PC-3 (cell line): ENCODE measurements around the gene TBC1D30. TPM values are rescaled to one million over a fixed set of nuclear protein-coding genes. Genes with fewer than 3 reads are reported as not detected.

Source experiments
- ATAC-seq: fragments of 200-7000 bp; cut with Tn5 transposase; 2 replicates; pipeline ENCODE4 v1.9.1; 2020; ENCODE audit warnings: mild to moderate bottlenecking, moderate library complexity
- BruUV-seq: library from RNA; stranded (reverse); fragments of 400-500 nt; replicated peaks from 2 replicates; lab custom pipeline; 2021; lab: Mats Ljungman, UMichigan
- CTCF ChIA-PET: fragments of 300-600 bp; sonication (Branson Sonifier 250); formaldehyde crosslinking; loops from one replicate; lab custom pipeline; 2022; ENCODE audit warnings: antibody characterized with exemption; lab: Charles Lee
- POLR2A ChIA-PET: fragments of 300-600 bp; sonication (Branson Sonifier 250); formaldehyde crosslinking; loops from one replicate; lab custom pipeline; 2022; ENCODE audit warnings: antibody characterized with exemption; ENCODE audit not compliant: unreplicated experiment; lab: Charles Lee
- DNase-seq: peaks from one replicate; pipeline ENCODE4 v3.0.0-alpha.2; 2015
- H2AFZ ChIP-seq: fragments of 300-600 bp; sonication (generic); 2 replicates; pipeline ENCODE4 v1.6.0; 2016; ENCODE audit warnings: antibody characterized with exemption, low read length
- H3F3A ChIP-seq: fragments of 300-600 bp; sonication (generic); one replicate; pipeline ENCODE4 v1.6.0; 2017; ENCODE audit warnings: antibody characterized with exemption, low read length, control low read depth, mild to moderate bottlenecking; ENCODE audit not compliant: unreplicated experiment
- H3K27ac ChIP-seq: fragments of 300-600 bp; sonication (generic); 2 replicates; pipeline ENCODE4 v1.5.1; 2016; ENCODE audit warnings: mild to moderate bottlenecking, low read length
- H3K27me3 ChIP-seq: fragments of 300-600 bp; sonication (generic); 2 replicates; pipeline ENCODE4 v1.6.1; 2016; ENCODE audit warnings: low read length, mixed read lengths
- H3K36me3 ChIP-seq: fragments of 300-600 bp; sonication (generic); 2 replicates; pipeline ENCODE4 v1.6.1; 2016; ENCODE audit warnings: low read depth, mixed run types, low read length, mixed read lengths
- H3K4me1 ChIP-seq: fragments of 300-600 bp; sonication (generic); 2 replicates; pipeline ENCODE4 v1.5.1; 2016; ENCODE audit warnings: low read length; ENCODE audit not compliant: insufficient read depth
- H3K4me2 ChIP-seq: fragments of 300-600 bp; sonication (generic); 2 replicates; pipeline ENCODE4 v1.6.0; 2016; ENCODE audit warnings: low read length
- H3K4me3 ChIP-seq: fragments of 300-600 bp; sonication (generic); 2 replicates; pipeline ENCODE4 v1.5.1; 2016; ENCODE audit warnings: mild to moderate bottlenecking, low read length, mixed read lengths
- H3K79me2 ChIP-seq: fragments of 300-600 bp; sonication (generic); 2 replicates; pipeline ENCODE4 v1.6.1; 2017; ENCODE audit warnings: low read length, mixed read lengths
- H3K9ac ChIP-seq: fragments of 300-600 bp; sonication (generic); 2 replicates; pipeline ENCODE4 v1.6.0; 2016; ENCODE audit warnings: mild to moderate bottlenecking, low read length
- H3K9me2 ChIP-seq: fragments of 300-600 bp; sonication (generic); replicated peaks from 2 replicates; pipeline ENCODE4 v1.6.1; 2016; ENCODE audit warnings: mixed run types, low read length, mixed read lengths
- H3K9me3 ChIP-seq: fragments of 300-600 bp; sonication (generic); 2 replicates; pipeline ENCODE4 v1.6.1; 2016; ENCODE audit warnings: low read length, mixed read lengths
- H4K20me1 ChIP-seq: fragments of 300-600 bp; sonication (generic); 2 replicates; pipeline ENCODE4 v1.6.1; 2016; ENCODE audit warnings: low read length, mixed read lengths
- EZH2 ChIP-seq: fragments of 300-600 bp; sonication (generic); IDR thresholded peaks from one replicate; pipeline ENCODE4 v1.6.1; 2017; ENCODE audit warnings: antibody characterized with exemption, mild to moderate bottlenecking, low read length; ENCODE audit not compliant: unreplicated experiment
- EZH2phosphoT487 ChIP-seq: fragments of 300-600 bp; sonication (generic); IDR thresholded peaks from 2 replicates; pipeline ENCODE4 v1.6.1; 2018; ENCODE audit warnings: mild to moderate bottlenecking, antibody characterized with exemption, low read length, borderline replicate concordance
- intact Hi-C: fragments of 100-400 bp; cut with micrococcal nuclease; formaldehyde crosslinking; loops from 2 replicates; pipeline ENCODE4 v1.9.0; 2023
- total RNA-seq: library from RNA; depleted of rRNA; stranded (reverse); fragments of >200 nt; gene quantifications from 2 replicates; pipeline ENCODE4 v1.2.3, GENCODE V29; 2014
- TF ChIP-seq, protein P1 (sequence below): fragments of 300-600 bp; sonication (generic); conservative IDR thresholded peaks from 2 replicates; pipeline ENCODE4 v1.5.1; 2017; ENCODE audit warnings: antibody characterized with exemption, low read depth, mild to moderate bottlenecking, low read length

The TBC1D30 gene
- total RNA-seq, 1 experiment from 2014 or later = 16.8 TPM

DNA sequence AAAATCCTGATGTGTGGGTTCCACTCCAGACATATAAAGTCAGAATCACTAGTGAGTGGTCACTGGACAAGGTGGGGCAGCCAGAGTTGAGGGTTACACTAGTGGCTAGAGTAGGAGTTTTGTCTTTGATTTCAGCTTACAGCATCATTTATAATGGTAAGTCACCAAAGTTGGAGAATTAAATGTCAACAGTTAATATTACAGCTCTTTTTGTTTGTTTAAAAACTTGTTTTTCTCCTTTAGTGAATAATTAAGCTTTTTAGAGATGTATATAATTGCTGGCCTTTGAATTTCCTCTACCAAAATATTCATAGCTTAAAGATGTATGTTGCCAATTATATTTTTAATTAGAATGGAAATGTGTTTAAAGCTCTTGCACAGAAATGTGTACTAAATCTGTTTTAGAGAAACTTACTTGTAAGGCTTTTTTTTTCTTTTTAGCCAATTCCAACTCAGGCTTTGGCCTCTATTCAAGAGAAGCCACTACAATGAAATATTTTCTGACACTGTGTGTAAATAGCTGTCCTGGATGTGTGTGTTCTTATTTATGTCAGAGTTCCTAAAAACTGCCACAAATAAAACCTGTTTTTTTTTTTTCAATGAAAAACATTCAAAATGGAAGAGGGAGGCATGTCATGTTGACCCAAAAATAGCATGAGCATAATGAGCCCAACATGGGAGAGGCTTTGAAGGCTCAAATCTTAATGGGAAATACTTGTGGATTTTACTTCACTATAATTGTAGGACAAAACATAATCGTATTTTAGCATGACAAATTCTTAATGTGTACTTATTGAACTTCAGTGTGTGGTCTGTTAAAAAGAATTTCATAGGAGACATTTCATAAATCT lies 92.2 kb downstream of the TBC1D30 start:
- peak overlapping the region; percentile 41 for H3K4me2 ChIP-seq
- ATAC-seq (peak; percentile 24; the same call in 1 of the 2 replicates), DNase-seq (peak; percentile 49)
- peaks cover 31% of the 10 kb centered on the region for H3K4me1 ChIP-seq
- no peak overlapping the region for H3K27ac ChIP-seq
- H3K9me2 ChIP-seq = no peaks in the 10 kb centered on the region
- no peak overlapping the region for H2AFZ ChIP-seq
- intact Hi-C loops = no loop called here
- no peak overlapping the region for H3K4me3 ChIP-seq
- no peaks in the 10 kb centered on the region for H3K9me3 ChIP-seq
- H3K79me2 ChIP-seq = no peaks in the 10 kb centered on the region
- TF ChIP-seq EZH2 = no peak
- no peak for TF ChIP-seq EZH2phosphoT487
- TF ChIP-seq, protein P1, sequence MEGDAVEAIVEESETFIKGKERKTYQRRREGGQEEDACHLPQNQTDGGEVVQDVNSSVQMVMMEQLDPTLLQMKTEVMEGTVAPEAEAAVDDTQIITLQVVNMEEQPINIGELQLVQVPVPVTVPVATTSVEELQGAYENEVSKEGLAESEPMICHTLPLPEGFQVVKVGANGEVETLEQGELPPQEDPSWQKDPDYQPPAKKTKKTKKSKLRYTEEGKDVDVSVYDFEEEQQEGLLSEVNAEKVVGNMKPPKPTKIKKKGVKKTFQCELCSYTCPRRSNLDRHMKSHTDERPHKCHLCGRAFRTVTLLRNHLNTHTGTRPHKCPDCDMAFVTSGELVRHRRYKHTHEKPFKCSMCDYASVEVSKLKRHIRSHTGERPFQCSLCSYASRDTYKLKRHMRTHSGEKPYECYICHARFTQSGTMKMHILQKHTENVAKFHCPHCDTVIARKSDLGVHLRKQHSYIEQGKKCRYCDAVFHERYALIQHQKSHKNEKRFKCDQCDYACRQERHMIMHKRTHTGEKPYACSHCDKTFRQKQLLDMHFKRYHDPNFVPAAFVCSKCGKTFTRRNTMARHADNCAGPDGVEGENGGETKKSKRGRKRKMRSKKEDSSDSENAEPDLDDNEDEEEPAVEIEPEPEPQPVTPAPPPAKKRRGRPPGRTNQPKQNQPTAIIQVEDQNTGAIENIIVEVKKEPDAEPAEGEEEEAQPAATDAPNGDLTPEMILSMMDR = no peak
- H4K20me1 ChIP-seq = no peaks in the 10 kb centered on the region
- H3F3A ChIP-seq = no peaks in the 10 kb centered on the region
- ChIA-PET CTCF (no interaction called here), POLR2A (no interaction called here)
- H3K36me3 ChIP-seq = no peaks in the 10 kb centered on the region
- no peaks in the 10 kb centered on the region for H3K27me3 ChIP-seq
- no peak overlapping the region for H3K9ac ChIP-seq
- no TSS peak for BruUV-seq

DNA sequence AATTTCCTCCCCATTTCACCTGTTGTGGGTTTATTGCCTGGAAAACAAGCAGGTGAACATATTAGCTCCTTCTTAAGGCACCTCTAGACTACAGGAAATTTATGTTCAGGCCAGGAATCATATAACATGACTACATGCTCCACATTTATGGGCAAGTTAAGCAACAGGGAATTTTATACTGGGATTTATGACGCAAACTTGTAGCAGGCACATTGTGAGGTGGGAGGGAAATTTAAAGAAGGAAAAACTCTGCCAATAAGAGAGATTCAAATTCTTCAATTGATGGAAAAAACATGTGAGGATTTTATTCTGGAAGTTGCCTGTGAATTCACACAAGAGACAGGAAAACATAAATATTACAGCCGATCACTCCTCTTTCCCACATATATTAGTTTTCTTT lies 93.9 kb downstream of the TBC1D30 start:
- TF ChIP-seq EZH2 (no peak), EZH2phosphoT487 (no peak)
- TF ChIP-seq, protein P1 = no peak
- no peaks in the 10 kb centered on the region for H3F3A ChIP-seq
- no peak for DNase-seq
- H3K27ac ChIP-seq = no peak overlapping the region
- H2AFZ ChIP-seq = no peak overlapping the region
- H3K4me2 ChIP-seq = no peak overlapping the region
- POLR2A ChIA-PET = no interaction called here
- H3K79me2 ChIP-seq = no peaks in the 10 kb centered on the region
- H3K4me3 ChIP-seq = no peak overlapping the region
- no peaks in the 10 kb centered on the region for H3K9me3 ChIP-seq
- H3K36me3 ChIP-seq = no peaks in the 10 kb centered on the region
- BruUV-seq = no TSS peak
- peaks cover 17% of the 10 kb centered on the region for H3K4me1 ChIP-seq
- no peak overlapping the region for H3K9ac ChIP-seq
- ATAC-seq = no peak
- intact Hi-C loops = no loop called here
- CTCF ChIA-PET = no interaction called here
- no peaks in the 10 kb centered on the region for H4K20me1 ChIP-seq
- no peaks in the 10 kb centered on the region for H3K9me2 ChIP-seq
- no peaks in the 10 kb centered on the region for H3K27me3 ChIP-seq

DNA sequence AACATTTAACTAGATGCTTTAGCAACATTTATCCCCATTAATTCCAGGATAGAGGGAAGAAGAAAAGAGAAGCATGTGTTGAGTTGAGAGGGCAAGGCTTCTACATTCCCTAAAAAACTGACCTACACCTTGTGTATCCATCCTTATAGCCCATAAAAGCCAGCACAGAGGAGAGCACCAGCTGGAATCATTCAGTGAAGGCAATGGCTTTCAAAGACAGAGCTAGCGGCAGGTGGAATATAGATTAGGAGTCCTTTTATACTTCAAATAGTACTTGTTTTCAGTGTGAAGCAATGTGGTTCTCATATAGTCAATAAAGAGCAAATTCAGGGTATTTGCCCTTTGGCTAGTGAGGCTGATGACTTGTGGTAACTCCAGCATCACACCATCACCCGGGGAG lies 94.4 kb downstream of the TBC1D30 start:
- Histone ChIP-seq H2AFZ (no peak overlapping the region), H4K20me1 (no peaks in the 10 kb centered on the region), H3K9me2 (no peaks in the 10 kb centered on the region), H3K27me3 (no peaks in the 10 kb centered on the region), H3K9ac (no peak overlapping the region), H3K79me2 (no peaks in the 10 kb centered on the region), H3K36me3 (no peaks in the 10 kb centered on the region), H3K9me3 (no peaks in the 10 kb centered on the region), H3F3A (no peaks in the 10 kb centered on the region), H3K27ac (no peak overlapping the region), H3K4me2 (no peak overlapping the region), H3K4me3 (no peak overlapping the region), H3K4me1 (peaks cover 17% of the 10 kb centered on the region)
- intact Hi-C loops = no loop called here
- DNase-seq = no peak
- ChIA-PET POLR2A (no interaction called here), CTCF (no interaction called here)
- BruUV-seq = no TSS peak
- TF ChIP-seq, protein P1 = no peak
- TF ChIP-seq EZH2 = no peak
- no peak for ATAC-seq
